ENCODE data around the gene SLC25A24. TPM values are rescaled to one million over a fixed set of nuclear protein-coding genes. Genes with fewer than 3 reads are reported as not detected.

SLC25A24 gene
- total RNA-seq, 1 experiment from 2014 or later: 35.4 TPM

- H3K4me1 ChIP-seq (ENCODE audit: insufficient read depth, low read length, poor library complexity, severe bottlenecking): no peaks in the 10 kb centered on the region
- ChIA-PET POLR2A (ENCODE audit: low non-redundant PET) (no interaction called here), CTCF (no interaction called here)
- no peaks in the 10 kb centered on the region for H3K9me3 ChIP-seq (ENCODE audit: low read depth, low read length, poor library complexity, severe bottlenecking)
- no peak overlapping the region for H3K27ac ChIP-seq (ENCODE audit: low read depth, low read length, poor library complexity, severe bottlenecking)
- H3K4me3 ChIP-seq (ENCODE audit: low read depth, low read length, poor library complexity, severe bottlenecking): no peak overlapping the region
- TF ChIP-seq CTCF (conservative IDR thresholded peaks at IDR 0.05; ENCODE audit: low read depth, low read length) (no peak), EZH2 (IDR thresholded peaks at IDR 0.05; ENCODE audit: borderline replicate concordance, low read depth, low read length, poor library complexity, severe bottlenecking) (no peak)
- H3K27me3 ChIP-seq (replicated peaks; ENCODE audit: insufficient read depth, low read depth, low read length, poor library complexity): no peaks in the 10 kb centered on the region
- no peaks in the 10 kb centered on the region for H3K36me3 ChIP-seq (ENCODE audit: insufficient read depth, low read length, poor library complexity, severe bottlenecking)
- BruUV-seq (replicated peaks): no TSS peak
- no peak for DNase-seq (ENCODE audit: low spot score)
- intact Hi-C loops (cut with micrococcal nuclease; ENCODE audit: unreplicated experiment): no loop called here
Measured at GRCh38 chr1:108084866-108085477, 115.2 kb downstream of the SLC25A24 start.

Other genes with a start within 250 kb of the SLC25A24 start
- gene VAV3, start 235.2 kb downstream of the SLC25A24 start, total RNA-seq (2021): 0.30 and 0.44 TPM in 2 replicates
- not detected in 2 replicates for gene NBPF4, start 43.7 kb upstream of the SLC25A24 start, total RNA-seq (2021)
- gene NBPF6, start 250.0 kb upstream of the SLC25A24 start, total RNA-seq (2021): not detected in 2 replicates